WTC11 (cell line): ENCODE measurements around the gene C9orf40. TPM values are rescaled to one million over a fixed set of nuclear protein-coding genes. Genes with fewer than 3 reads are reported as not detected.

ENCODE experiments used
- ATF1 ChIP-seq: sonication (generic); formaldehyde crosslinking; IDR thresholded peaks from 2 replicates; pipeline ENCODE4 v1.8.1; 2023; ENCODE audit warnings: mild to moderate bottlenecking, moderate library complexity, missing genetic modification reagents
- MYBL2 ChIP-seq: sonication (generic); formaldehyde crosslinking; IDR thresholded peaks from 2 replicates; pipeline ENCODE4 v1.8.1; 2023; ENCODE audit warnings: mild to moderate bottlenecking, moderate library complexity, missing genetic modification reagents
- NR3C1 ChIP-seq: sonication (generic); formaldehyde crosslinking; conservative IDR thresholded peaks from 2 replicates; pipeline ENCODE4 v1.8.1; 2023; ENCODE audit warnings: low read depth, mild to moderate bottlenecking, missing genetic modification reagents
- PRRX2 ChIP-seq: fragments of 250-450 bp; sonication (Bioruptor Pico); IDR thresholded peaks from 2 replicates; pipeline ENCODE4 v1.8.0; 2021; ENCODE audit warnings: mild to moderate bottlenecking
- total RNA-seq: library from RNA; stranded (reverse); gene quantifications from 3 replicates; pipeline ENCODE4 v1.2.3, GENCODE V29; 2021
- TF ChIP-seq, protein P1 (sequence below): fragments of 250-450 bp; sonication (Bioruptor Pico); IDR thresholded peaks from 2 replicates; pipeline ENCODE4 v1.9.0; 2021; ENCODE audit warnings: mild to moderate bottlenecking, borderline replicate concordance
- TF ChIP-seq, protein P2 (sequence below): sonication (generic); formaldehyde crosslinking; IDR thresholded peaks from 2 replicates; pipeline ENCODE4 v1.8.1; 2022; ENCODE audit warnings: low read depth, mild to moderate bottlenecking, moderate library complexity, missing genetic modification reagents, borderline replicate concordance
- TF ChIP-seq, protein P3 (sequence below): fragments of 250-450 bp; sonication (Bioruptor Pico); IDR thresholded peaks from 2 replicates; pipeline ENCODE4 v1.9.0; 2021; ENCODE audit warnings: mild to moderate bottlenecking
- TF ChIP-seq, protein P4 (sequence below): sonication (generic); formaldehyde crosslinking; IDR thresholded peaks from 2 replicates; pipeline ENCODE4 v1.8.0; 2022; ENCODE audit warnings: mild to moderate bottlenecking, missing genetic modification reagents
- TF ChIP-seq, protein P5 (sequence below): sonication (generic); formaldehyde crosslinking; IDR thresholded peaks from 2 replicates; pipeline ENCODE4 v1.8.0; 2023; ENCODE audit warnings: missing genetic modification reagents
- TF ChIP-seq, protein P6 (sequence below): sonication (generic); formaldehyde crosslinking; IDR thresholded peaks from 2 replicates; pipeline ENCODE4 v1.8.1; 2022; ENCODE audit warnings: missing genetic modification reagents, borderline replicate concordance
- TF ChIP-seq, protein P7 (sequence below): sonication (generic); formaldehyde crosslinking; IDR thresholded peaks from 2 replicates; pipeline ENCODE4 v1.8.1; 2023; ENCODE audit warnings: mild to moderate bottlenecking, moderate library complexity, missing genetic modification reagents
- TF ChIP-seq, protein P8 (sequence below): sonication (generic); formaldehyde crosslinking; IDR thresholded peaks from 2 replicates; pipeline ENCODE4 v1.8.0; 2022; ENCODE audit warnings: mild to moderate bottlenecking, missing genetic modification reagents
- TF ChIP-seq, protein P9 (sequence below): fragments of 250-450 bp; sonication (Bioruptor Pico); IDR thresholded peaks from 2 replicates; pipeline ENCODE4 v1.9.0; 2021; ENCODE audit warnings: mild to moderate bottlenecking
- TF ChIP-seq, protein P10 (sequence below): sonication (generic); formaldehyde crosslinking; IDR thresholded peaks from 2 replicates; pipeline ENCODE4 v1.8.0; 2023; ENCODE audit warnings: missing genetic modification reagents, mild to moderate bottlenecking, borderline replicate concordance

C9orf40 gene
- total RNA-seq, 1 experiment from 2014 or later = 10.3 TPM

DNA sequence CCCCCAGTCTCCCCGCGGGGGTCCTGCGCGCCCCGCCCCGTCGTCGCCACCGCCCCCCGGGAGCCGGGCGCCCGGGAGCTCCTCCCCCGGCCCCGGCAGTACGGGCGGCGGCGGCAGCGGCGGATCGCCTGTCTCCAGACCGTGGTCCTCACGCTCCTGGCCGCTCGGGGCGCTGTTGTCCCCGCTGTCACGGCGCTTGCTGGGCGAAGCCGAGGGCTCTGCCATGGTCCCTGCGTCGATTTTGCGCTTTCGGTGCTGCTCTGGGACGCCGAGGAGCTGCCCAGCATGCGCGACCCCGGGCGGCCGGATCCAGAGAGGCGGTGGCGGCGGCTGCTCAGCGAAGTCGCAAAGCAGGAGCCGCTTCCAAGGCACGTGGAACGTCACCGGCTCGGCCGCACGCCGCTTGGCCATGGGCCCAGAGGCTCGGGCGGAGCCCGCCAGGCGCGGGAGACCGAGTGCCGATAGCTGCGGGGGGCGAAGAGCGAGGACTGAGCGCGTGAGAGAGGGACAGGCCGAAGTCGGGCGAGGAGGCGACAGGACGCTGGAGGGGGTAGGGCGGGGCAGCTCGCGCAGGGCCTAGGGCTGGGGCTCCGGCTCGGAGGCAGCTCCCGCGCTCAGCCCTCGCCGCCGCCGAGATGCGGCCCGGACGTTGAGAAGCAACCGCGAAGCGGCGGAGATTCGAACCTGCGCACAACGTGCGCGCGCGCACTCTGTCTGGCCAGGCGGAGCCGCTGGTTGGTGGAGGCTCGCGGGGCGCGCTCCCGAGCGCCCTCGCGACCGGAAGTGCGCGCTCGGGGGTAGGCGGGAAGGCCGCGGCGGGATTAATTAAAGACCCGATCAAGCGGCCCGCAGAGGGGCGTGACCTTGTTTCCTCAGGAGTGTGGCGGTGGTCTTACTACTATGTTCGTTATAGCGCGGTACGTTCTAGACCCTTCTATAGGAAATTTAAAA lies at the start of gene C9orf40 (continued):
- TF ChIP-seq, protein P1, sequence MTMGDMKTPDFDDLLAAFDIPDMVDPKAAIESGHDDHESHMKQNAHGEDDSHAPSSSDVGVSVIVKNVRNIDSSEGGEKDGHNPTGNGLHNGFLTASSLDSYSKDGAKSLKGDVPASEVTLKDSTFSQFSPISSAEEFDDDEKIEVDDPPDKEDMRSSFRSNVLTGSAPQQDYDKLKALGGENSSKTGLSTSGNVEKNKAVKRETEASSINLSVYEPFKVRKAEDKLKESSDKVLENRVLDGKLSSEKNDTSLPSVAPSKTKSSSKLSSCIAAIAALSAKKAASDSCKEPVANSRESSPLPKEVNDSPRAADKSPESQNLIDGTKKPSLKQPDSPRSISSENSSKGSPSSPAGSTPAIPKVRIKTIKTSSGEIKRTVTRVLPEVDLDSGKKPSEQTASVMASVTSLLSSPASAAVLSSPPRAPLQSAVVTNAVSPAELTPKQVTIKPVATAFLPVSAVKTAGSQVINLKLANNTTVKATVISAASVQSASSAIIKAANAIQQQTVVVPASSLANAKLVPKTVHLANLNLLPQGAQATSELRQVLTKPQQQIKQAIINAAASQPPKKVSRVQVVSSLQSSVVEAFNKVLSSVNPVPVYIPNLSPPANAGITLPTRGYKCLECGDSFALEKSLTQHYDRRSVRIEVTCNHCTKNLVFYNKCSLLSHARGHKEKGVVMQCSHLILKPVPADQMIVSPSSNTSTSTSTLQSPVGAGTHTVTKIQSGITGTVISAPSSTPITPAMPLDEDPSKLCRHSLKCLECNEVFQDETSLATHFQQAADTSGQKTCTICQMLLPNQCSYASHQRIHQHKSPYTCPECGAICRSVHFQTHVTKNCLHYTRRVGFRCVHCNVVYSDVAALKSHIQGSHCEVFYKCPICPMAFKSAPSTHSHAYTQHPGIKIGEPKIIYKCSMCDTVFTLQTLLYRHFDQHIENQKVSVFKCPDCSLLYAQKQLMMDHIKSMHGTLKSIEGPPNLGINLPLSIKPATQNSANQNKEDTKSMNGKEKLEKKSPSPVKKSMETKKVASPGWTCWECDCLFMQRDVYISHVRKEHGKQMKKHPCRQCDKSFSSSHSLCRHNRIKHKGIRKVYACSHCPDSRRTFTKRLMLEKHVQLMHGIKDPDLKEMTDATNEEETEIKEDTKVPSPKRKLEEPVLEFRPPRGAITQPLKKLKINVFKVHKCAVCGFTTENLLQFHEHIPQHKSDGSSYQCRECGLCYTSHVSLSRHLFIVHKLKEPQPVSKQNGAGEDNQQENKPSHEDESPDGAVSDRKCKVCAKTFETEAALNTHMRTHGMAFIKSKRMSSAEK (CRISPR knock-in tag) = no peak
- TF ChIP-seq, protein P2, sequence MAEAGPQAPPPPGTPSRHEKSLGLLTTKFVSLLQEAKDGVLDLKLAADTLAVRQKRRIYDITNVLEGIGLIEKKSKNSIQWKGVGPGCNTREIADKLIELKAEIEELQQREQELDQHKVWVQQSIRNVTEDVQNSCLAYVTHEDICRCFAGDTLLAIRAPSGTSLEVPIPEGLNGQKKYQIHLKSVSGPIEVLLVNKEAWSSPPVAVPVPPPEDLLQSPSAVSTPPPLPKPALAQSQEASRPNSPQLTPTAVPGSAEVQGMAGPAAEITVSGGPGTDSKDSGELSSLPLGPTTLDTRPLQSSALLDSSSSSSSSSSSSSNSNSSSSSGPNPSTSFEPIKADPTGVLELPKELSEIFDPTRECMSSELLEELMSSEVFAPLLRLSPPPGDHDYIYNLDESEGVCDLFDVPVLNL = peak; percentile 74
- TF ChIP-seq, protein P3, sequence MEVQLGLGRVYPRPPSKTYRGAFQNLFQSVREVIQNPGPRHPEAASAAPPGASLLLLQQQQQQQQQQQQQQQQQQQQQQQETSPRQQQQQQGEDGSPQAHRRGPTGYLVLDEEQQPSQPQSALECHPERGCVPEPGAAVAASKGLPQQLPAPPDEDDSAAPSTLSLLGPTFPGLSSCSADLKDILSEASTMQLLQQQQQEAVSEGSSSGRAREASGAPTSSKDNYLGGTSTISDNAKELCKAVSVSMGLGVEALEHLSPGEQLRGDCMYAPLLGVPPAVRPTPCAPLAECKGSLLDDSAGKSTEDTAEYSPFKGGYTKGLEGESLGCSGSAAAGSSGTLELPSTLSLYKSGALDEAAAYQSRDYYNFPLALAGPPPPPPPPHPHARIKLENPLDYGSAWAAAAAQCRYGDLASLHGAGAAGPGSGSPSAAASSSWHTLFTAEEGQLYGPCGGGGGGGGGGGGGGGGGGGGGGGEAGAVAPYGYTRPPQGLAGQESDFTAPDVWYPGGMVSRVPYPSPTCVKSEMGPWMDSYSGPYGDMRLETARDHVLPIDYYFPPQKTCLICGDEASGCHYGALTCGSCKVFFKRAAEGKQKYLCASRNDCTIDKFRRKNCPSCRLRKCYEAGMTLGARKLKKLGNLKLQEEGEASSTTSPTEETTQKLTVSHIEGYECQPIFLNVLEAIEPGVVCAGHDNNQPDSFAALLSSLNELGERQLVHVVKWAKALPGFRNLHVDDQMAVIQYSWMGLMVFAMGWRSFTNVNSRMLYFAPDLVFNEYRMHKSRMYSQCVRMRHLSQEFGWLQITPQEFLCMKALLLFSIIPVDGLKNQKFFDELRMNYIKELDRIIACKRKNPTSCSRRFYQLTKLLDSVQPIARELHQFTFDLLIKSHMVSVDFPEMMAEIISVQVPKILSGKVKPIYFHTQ (CRISPR knock-in tag) = no peak
- TF ChIP-seq, protein P4, sequence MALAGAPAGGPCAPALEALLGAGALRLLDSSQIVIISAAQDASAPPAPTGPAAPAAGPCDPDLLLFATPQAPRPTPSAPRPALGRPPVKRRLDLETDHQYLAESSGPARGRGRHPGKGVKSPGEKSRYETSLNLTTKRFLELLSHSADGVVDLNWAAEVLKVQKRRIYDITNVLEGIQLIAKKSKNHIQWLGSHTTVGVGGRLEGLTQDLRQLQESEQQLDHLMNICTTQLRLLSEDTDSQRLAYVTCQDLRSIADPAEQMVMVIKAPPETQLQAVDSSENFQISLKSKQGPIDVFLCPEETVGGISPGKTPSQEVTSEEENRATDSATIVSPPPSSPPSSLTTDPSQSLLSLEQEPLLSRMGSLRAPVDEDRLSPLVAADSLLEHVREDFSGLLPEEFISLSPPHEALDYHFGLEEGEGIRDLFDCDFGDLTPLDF (CRISPR knock-in tag) = peak; percentile 23; the same call in 1 of the 2 replicates
- TF ChIP-seq, protein P5, sequence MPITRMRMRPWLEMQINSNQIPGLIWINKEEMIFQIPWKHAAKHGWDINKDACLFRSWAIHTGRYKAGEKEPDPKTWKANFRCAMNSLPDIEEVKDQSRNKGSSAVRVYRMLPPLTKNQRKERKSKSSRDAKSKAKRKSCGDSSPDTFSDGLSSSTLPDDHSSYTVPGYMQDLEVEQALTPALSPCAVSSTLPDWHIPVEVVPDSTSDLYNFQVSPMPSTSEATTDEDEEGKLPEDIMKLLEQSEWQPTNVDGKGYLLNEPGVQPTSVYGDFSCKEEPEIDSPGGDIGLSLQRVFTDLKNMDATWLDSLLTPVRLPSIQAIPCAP (CRISPR knock-in tag) = peak; percentile 53; the same call in 1 of the 2 replicates
- TF ChIP-seq, protein P6, sequence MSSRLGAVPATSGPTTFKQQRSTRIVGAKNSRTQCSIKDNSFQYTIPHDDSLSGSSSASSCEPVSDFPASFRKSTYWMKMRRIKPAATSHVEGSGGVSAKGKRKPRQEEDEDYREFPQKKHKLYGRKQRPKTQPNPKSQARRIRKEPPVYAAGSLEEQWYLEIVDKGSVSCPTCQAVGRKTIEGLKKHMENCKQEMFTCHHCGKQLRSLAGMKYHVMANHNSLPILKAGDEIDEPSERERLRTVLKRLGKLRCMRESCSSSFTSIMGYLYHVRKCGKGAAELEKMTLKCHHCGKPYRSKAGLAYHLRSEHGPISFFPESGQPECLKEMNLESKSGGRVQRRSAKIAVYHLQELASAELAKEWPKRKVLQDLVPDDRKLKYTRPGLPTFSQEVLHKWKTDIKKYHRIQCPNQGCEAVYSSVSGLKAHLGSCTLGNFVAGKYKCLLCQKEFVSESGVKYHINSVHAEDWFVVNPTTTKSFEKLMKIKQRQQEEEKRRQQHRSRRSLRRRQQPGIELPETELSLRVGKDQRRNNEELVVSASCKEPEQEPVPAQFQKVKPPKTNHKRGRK = no peak
- TF ChIP-seq MYBL2 (peak; percentile 65; the same call in 1 of the 2 replicates), ATF1 (peak; percentile 96), NR3C1 (CRISPR knock-in tag) (0 out of 2 replicates have a peak, but pooled peaks have one; percentile 35), PRRX2 (CRISPR knock-in tag) (peak; percentile 44; the same call in 1 of the 2 replicates)
- TF ChIP-seq, protein P7, sequence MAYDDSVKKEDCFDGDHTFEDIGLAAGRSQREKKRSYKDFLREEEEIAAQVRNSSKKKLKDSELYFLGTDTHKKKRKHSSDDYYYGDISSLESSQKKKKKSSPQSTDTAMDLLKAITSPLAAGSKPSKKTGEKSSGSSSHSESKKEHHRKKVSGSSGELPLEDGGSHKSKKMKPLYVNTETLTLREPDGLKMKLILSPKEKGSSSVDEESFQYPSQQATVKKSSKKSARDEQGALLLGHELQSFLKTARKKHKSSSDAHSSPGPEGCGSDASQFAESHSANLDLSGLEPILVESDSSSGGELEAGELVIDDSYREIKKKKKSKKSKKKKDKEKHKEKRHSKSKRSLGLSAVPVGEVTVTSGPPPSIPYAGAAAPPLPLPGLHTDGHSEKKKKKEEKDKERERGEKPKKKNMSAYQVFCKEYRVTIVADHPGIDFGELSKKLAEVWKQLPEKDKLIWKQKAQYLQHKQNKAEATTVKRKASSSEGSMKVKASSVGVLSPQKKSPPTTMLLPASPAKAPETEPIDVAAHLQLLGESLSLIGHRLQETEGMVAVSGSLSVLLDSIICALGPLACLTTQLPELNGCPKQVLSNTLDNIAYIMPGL = peak; percentile 99
- TF ChIP-seq, protein P8, sequence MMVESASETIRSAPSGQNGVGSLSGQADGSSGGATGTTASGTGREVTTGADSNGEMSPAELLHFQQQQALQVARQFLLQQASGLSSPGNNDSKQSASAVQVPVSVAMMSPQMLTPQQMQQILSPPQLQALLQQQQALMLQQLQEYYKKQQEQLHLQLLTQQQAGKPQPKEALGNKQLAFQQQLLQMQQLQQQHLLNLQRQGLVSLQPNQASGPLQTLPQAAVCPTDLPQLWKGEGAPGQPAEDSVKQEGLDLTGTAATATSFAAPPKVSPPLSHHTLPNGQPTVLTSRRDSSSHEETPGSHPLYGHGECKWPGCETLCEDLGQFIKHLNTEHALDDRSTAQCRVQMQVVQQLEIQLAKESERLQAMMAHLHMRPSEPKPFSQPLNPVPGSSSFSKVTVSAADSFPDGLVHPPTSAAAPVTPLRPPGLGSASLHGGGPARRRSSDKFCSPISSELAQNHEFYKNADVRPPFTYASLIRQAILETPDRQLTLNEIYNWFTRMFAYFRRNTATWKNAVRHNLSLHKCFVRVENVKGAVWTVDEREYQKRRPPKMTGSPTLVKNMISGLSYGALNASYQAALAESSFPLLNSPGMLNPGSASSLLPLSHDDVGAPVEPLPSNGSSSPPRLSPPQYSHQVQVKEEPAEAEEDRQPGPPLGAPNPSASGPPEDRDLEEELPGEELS (CRISPR knock-in tag) = peak; percentile 68
- TF ChIP-seq, protein P9, sequence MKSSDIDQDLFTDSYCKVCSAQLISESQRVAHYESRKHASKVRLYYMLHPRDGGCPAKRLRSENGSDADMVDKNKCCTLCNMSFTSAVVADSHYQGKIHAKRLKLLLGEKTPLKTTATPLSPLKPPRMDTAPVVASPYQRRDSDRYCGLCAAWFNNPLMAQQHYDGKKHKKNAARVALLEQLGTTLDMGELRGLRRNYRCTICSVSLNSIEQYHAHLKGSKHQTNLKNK (CRISPR knock-in tag) = no peak
- TF ChIP-seq, protein P10, sequence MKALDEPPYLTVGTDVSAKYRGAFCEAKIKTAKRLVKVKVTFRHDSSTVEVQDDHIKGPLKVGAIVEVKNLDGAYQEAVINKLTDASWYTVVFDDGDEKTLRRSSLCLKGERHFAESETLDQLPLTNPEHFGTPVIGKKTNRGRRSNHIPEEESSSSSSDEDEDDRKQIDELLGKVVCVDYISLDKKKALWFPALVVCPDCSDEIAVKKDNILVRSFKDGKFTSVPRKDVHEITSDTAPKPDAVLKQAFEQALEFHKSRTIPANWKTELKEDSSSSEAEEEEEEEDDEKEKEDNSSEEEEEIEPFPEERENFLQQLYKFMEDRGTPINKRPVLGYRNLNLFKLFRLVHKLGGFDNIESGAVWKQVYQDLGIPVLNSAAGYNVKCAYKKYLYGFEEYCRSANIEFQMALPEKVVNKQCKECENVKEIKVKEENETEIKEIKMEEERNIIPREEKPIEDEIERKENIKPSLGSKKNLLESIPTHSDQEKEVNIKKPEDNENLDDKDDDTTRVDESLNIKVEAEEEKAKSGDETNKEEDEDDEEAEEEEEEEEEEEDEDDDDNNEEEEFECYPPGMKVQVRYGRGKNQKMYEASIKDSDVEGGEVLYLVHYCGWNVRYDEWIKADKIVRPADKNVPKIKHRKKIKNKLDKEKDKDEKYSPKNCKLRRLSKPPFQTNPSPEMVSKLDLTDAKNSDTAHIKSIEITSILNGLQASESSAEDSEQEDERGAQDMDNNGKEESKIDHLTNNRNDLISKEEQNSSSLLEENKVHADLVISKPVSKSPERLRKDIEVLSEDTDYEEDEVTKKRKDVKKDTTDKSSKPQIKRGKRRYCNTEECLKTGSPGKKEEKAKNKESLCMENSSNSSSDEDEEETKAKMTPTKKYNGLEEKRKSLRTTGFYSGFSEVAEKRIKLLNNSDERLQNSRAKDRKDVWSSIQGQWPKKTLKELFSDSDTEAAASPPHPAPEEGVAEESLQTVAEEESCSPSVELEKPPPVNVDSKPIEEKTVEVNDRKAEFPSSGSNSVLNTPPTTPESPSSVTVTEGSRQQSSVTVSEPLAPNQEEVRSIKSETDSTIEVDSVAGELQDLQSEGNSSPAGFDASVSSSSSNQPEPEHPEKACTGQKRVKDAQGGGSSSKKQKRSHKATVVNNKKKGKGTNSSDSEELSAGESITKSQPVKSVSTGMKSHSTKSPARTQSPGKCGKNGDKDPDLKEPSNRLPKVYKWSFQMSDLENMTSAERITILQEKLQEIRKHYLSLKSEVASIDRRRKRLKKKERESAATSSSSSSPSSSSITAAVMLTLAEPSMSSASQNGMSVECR (CRISPR knock-in tag) = peak; percentile 58
